Upper lobe of right lung (tissue), 1 donor: ENCODE data around the gene FGGY. TPM values are rescaled to one million over a fixed set of nuclear protein-coding genes. Genes with fewer than 3 reads are reported as not detected.
"Not testable (repeated sequence)": the region's sequence is repeated elsewhere in the genome, so short reads cannot be mapped to it uniquely, and the experiment has no call there.

Experiments
- ATAC-seq: fragments of 200-7000 bp; cut with Tn5 transposase; one replicate; pipeline ENCODE4 v1.9.1; 2020; ENCODE audit warnings: mild to moderate bottlenecking, moderate library complexity
- DNase-seq: peaks from one replicate; pipeline ENCODE4 v3.0.0-alpha.2; 2020
- H3K27ac ChIP-seq: fragments of 200-600 bp; one replicate; pipeline ENCODE4 v1.8.0; 2022
- H3K27me3 ChIP-seq: fragments of 200-600 bp; one replicate; pipeline ENCODE4 v1.8.0; 2022; ENCODE audit warnings: mild to moderate bottlenecking
- H3K36me3 ChIP-seq: fragments of 200-600 bp; one replicate; pipeline ENCODE4 v1.8.0; 2022
- H3K4me1 ChIP-seq: fragments of 200-600 bp; one replicate; pipeline ENCODE4 v1.8.0; 2022
- H3K4me3 ChIP-seq: fragments of 200-600 bp; one replicate; pipeline ENCODE4 v1.8.0; 2022; ENCODE audit warnings: mild to moderate bottlenecking
- H3K9me3 ChIP-seq: fragments of 200-600 bp; one replicate; pipeline ENCODE4 v1.8.0; 2022
- intact Hi-C: fragments of 100-400 bp; cut with DNase I; formaldehyde crosslinking; loops from one replicate; pipeline ENCODE4 v1.11.0; 2022
- total RNA-seq: library from RNA; stranded (reverse); fragmentation: NEBNext Ultra II Directional; extraction: Animal tissue kit (Norgen Biotek cat#: 25700); gene quantifications from one replicate; pipeline ENCODE4 v1.2.1, GENCODE V29; 2021
- TF ChIP-seq, protein P1 (sequence below): fragments of 200-600 bp; IDR thresholded peaks from one replicate; pipeline ENCODE4 v1.8.0; 2022; ENCODE audit warnings: antibody characterized with exemption
- donor health status: DM: no; HTN: yes; CAD: no; lungs with severe emphysema.

Gene FGGY
- total RNA-seq, 1 donor from 2014 or later, result 39.2 TPM

GRCh38 chr1:59554011-59554663 is 257.2 kb downstream of the FGGY start:
- TF ChIP-seq, protein P1, sequence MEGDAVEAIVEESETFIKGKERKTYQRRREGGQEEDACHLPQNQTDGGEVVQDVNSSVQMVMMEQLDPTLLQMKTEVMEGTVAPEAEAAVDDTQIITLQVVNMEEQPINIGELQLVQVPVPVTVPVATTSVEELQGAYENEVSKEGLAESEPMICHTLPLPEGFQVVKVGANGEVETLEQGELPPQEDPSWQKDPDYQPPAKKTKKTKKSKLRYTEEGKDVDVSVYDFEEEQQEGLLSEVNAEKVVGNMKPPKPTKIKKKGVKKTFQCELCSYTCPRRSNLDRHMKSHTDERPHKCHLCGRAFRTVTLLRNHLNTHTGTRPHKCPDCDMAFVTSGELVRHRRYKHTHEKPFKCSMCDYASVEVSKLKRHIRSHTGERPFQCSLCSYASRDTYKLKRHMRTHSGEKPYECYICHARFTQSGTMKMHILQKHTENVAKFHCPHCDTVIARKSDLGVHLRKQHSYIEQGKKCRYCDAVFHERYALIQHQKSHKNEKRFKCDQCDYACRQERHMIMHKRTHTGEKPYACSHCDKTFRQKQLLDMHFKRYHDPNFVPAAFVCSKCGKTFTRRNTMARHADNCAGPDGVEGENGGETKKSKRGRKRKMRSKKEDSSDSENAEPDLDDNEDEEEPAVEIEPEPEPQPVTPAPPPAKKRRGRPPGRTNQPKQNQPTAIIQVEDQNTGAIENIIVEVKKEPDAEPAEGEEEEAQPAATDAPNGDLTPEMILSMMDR, result no peak
- no peak overlapping the region for H3K4me3 ChIP-seq
- no peaks in the 10 kb centered on the region for H3K36me3 ChIP-seq
- intact Hi-C loops, result no loop called here
- peaks cover 6% of the 10 kb centered on the region for H3K4me1 ChIP-seq
- ATAC-seq, result no peak
- H3K27ac ChIP-seq, result no peak overlapping the region
- no peaks in the 10 kb centered on the region for H3K27me3 ChIP-seq
- DNase-seq, result no peak
- H3K9me3 ChIP-seq, result no peaks in the 10 kb centered on the region

DNA sequence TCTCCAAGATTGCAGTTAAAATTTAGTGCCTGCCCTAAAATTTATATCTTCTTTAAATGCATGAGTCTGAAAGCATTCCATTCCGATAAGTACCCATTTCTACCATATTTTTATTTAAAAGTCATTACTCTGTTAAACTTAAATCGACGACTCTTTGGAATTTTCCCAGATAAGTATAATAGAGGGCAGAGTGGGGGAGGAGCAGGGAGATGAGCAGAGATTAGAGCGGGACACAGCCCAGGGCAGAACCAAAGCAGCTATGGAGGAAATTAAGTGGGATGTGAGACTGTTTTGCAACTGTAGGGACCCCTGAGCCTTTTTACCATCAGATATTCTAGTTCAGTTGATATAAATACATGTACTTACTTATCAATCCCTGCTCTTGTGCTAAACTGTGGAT is 257.9 kb downstream of the FGGY start:
- DNase-seq (no peak), ATAC-seq (no peak)
- TF ChIP-seq, protein P1, result no peak
- no peaks in the 10 kb centered on the region for H3K27me3 ChIP-seq
- intact Hi-C loops, result no loop called here
- H3K4me1 ChIP-seq, result peaks cover 6% of the 10 kb centered on the region
- no peak overlapping the region for H3K27ac ChIP-seq
- no peaks in the 10 kb centered on the region for H3K9me3 ChIP-seq
- H3K4me3 ChIP-seq, result no peak overlapping the region
- H3K36me3 ChIP-seq, result no peaks in the 10 kb centered on the region

GRCh38 chr1:59556398-59556797 is 259.5 kb downstream of the FGGY start:
- H3K9me3 ChIP-seq, result no peaks in the 10 kb centered on the region
- TF ChIP-seq, protein P1, result no peak
- ATAC-seq (no peak), DNase-seq (no peak)
- intact Hi-C loops, result no loop called here
- no peak overlapping the region for H3K27ac ChIP-seq
- no peak overlapping the region for H3K4me3 ChIP-seq
- H3K4me1 ChIP-seq, result no peaks in the 10 kb centered on the region
- H3K36me3 ChIP-seq, result no peaks in the 10 kb centered on the region
- no peaks in the 10 kb centered on the region for H3K27me3 ChIP-seq

GRCh38 chr1:59556802-59557548 is 260.1 kb downstream of the FGGY start:
- TF ChIP-seq, protein P1, result no peak
- no peak overlapping the region for H3K27ac ChIP-seq
- ATAC-seq (no peak), DNase-seq (no peak)
- H3K9me3 ChIP-seq, result no peaks in the 10 kb centered on the region
- no peaks in the 10 kb centered on the region for H3K4me1 ChIP-seq
- no peak overlapping the region for H3K4me3 ChIP-seq
- H3K27me3 ChIP-seq, result no peaks in the 10 kb centered on the region
- intact Hi-C loops, result no loop called here
- no peaks in the 10 kb centered on the region for H3K36me3 ChIP-seq

DNA sequence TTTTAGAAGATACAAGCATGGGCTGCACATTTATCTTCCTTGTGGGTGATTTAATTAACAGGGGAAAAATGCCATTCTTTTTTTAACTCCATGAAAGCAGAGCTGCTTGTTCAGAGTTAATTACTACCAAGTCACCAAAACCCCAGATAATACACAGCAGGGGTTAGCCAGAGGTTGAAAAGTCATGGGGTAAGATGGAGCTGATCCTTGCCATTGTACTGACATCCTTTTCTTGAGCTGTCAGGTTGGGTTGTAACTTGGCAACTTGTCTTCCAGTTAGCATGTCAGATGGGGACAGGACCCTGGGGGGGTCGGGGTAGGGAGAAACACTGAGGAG is 260.6 kb downstream of the FGGY start:
- Histone ChIP-seq H3K4me3 (no peak overlapping the region), H3K9me3 (no peaks in the 10 kb centered on the region), H3K36me3 (no peaks in the 10 kb centered on the region), H3K27ac (no peak overlapping the region), H3K27me3 (no peaks in the 10 kb centered on the region), H3K4me1 (no peaks in the 10 kb centered on the region)
- intact Hi-C loops, result no loop called here
- TF ChIP-seq, protein P1, result no peak
- no peak for DNase-seq
- no peak for ATAC-seq

GRCh38 chr1:59558580-59558979 is 261.7 kb downstream of the FGGY start:
- ATAC-seq, result not testable (repeated sequence)

More at GRCh38 chr1:59558580-59558979, 261.7 kb downstream of the FGGY start:
- H3K36me3 ChIP-seq, intact Hi-C loops, H3K27me3 ChIP-seq, H3K9me3 ChIP-seq, H3K4me1 ChIP-seq, DNase-seq, H3K27ac ChIP-seq, H3K4me3 ChIP-seq: not testable (repeated sequence)
